Activated CD4-positive, alpha-beta memory T cell treated with anti-CD3 and anti-CD28 coated beads, Interleukin-2, amount 10 ng/mL, durations not matched to agents 7 days and 5 days (primary cell): ENCODE results near the gene PDGFRB. TPM values are rescaled to one million over a fixed set of nuclear protein-coding genes. Genes with fewer than 3 reads are reported as not detected.

Source experiments
- CTCF ChIA-PET: fragments of 350-600 bp; sonication (Branson Sonifier 250); formaldehyde crosslinking; loops from one replicate; lab custom pipeline; 2021; ENCODE audit warnings: antibody characterized with exemption, inconsistent platforms; lab: Charles Lee
- POLR2A ChIA-PET: fragments of 350-600 bp; sonication (Branson Sonifier 250); formaldehyde crosslinking; loops from one replicate; lab custom pipeline; 2021; ENCODE audit warnings: antibody characterized with exemption; lab: Charles Lee
- DNase-seq: peaks from one replicate; pipeline ENCODE4 v3.0.0-alpha.2; 2020
- H3K27ac Mint-ChIP-seq: one replicate; pipeline ENCODE4 v1.8.0; 2021; ENCODE audit warnings: mild to moderate bottlenecking, mixed read lengths
- H3K27me3 Mint-ChIP-seq: one replicate; pipeline ENCODE4 v1.8.0; 2021; ENCODE audit warnings: mixed read lengths
- H3K36me3 Mint-ChIP-seq: one replicate; pipeline ENCODE4 v1.8.0; 2021; ENCODE audit warnings: low read depth, mixed read lengths
- H3K4me1 Mint-ChIP-seq: one replicate; pipeline ENCODE4 v1.8.0; 2021; ENCODE audit warnings: mixed read lengths
- H3K4me3 Mint-ChIP-seq: one replicate; pipeline ENCODE4 v1.8.0; 2021; ENCODE audit warnings: mild to moderate bottlenecking, mixed read lengths
- H3K9me3 Mint-ChIP-seq: one replicate; pipeline ENCODE4 v1.8.0; 2021; ENCODE audit warnings: mixed read lengths
- total RNA-seq, 2 experiments: library from RNA; stranded (reverse); gene quantifications; one replicate each; pipeline ENCODE4 v1.2.3, GENCODE V29; 2021

PDGFRB gene
- total RNA-seq, 2 experiments from 2014 or later = 7.2 to 9.0 TPM

- no peak for DNase-seq
- Mint-ChIP-seq H3K27me3 (peaks cover 2% of the 10 kb centered on the region), H3K27ac (no peak overlapping the region), H3K9me3 (no peaks in the 10 kb centered on the region), H3K36me3 (no peaks in the 10 kb centered on the region), H3K4me3 (no peak overlapping the region), H3K4me1 (peaks cover 42% of the 10 kb centered on the region)
- ChIA-PET POLR2A (interaction anchor here (1.4 to 1.5 kb wide), 2 partner anchors 9 to 213 kb away, joined by 3 to 5 read pairs; partner anchors contain the start of gene TCOF1), CTCF (interaction anchor here (1.2 kb wide), 1 partner anchor 32 kb away, joined by 3 read pairs; no protein-coding TSS in a partner anchor)
Measured at GRCh38 chr5:150144879-150145278, 10.8 kb downstream of the PDGFRB start.

GRCh38 chr5:150144246-150144801, 11.3 kb downstream of the PDGFRB start:
- H3K27ac Mint-ChIP-seq = no peak overlapping the region
- H3K27me3 Mint-ChIP-seq = peaks cover 2% of the 10 kb centered on the region
- POLR2A ChIA-PET = interaction anchor here (1.5 kb wide), 1 partner anchor 8 kb away, joined by 5 read pairs; no protein-coding TSS in a partner anchor

GRCh38 chr5:150143350-150144245, 12.0 kb downstream of the PDGFRB start:
- CTCF ChIA-PET = no interaction called here
- H3K4me1 Mint-ChIP-seq = peaks cover 29% of the 10 kb centered on the region

More at GRCh38 chr5:150144246-150144801, 11.3 kb downstream of the PDGFRB start:
- Mint-ChIP-seq H3K9me3 (no peaks in the 10 kb centered on the region), H3K36me3 (no peaks in the 10 kb centered on the region), H3K4me1 (peaks cover 37% of the 10 kb centered on the region), H3K4me3 (no peak overlapping the region)
- no peak for DNase-seq
- CTCF ChIA-PET = no interaction called here

GRCh38 chr5:150142959-150143349, 12.7 kb downstream of the PDGFRB start:
- DNase-seq = no peak
- no peak overlapping the region for H3K4me3 Mint-ChIP-seq
- H3K36me3 Mint-ChIP-seq = no peaks in the 10 kb centered on the region
- CTCF ChIA-PET = no interaction called here
- peaks cover 2% of the 10 kb centered on the region for H3K27me3 Mint-ChIP-seq
- POLR2A ChIA-PET = no interaction called here
- no peak overlapping the region for H3K27ac Mint-ChIP-seq
- H3K9me3 Mint-ChIP-seq = no peaks in the 10 kb centered on the region
- H3K4me1 Mint-ChIP-seq = peaks cover 24% of the 10 kb centered on the region

More at GRCh38 chr5:150143350-150144245, 12.0 kb downstream of the PDGFRB start:
- POLR2A ChIA-PET = no interaction called here
- H3K27ac Mint-ChIP-seq = no peak overlapping the region
- H3K4me3 Mint-ChIP-seq = no peak overlapping the region
- peaks cover 2% of the 10 kb centered on the region for H3K27me3 Mint-ChIP-seq
- no peaks in the 10 kb centered on the region for H3K9me3 Mint-ChIP-seq
- DNase-seq = no peak
- no peaks in the 10 kb centered on the region for H3K36me3 Mint-ChIP-seq

- Mint-ChIP-seq H3K27ac (no peak overlapping the region), H3K27me3 (peaks cover 2% of the 10 kb centered on the region), H3K4me1 (peaks cover 20% of the 10 kb centered on the region), H3K36me3 (no peaks in the 10 kb centered on the region), H3K4me3 (no peak overlapping the region), H3K9me3 (no peaks in the 10 kb centered on the region)
- ChIA-PET POLR2A (no interaction called here), CTCF (no interaction called here)
- DNase-seq = no peak
Measured at GRCh38 chr5:150142185-150142958, 13.3 kb downstream of the PDGFRB start.

GRCh38 chr5:150141544-150142184, 14.0 kb downstream of the PDGFRB start:
- POLR2A ChIA-PET = no interaction called here
- DNase-seq = no peak
- H3K4me1 Mint-ChIP-seq = peaks cover 20% of the 10 kb centered on the region
- H3K9me3 Mint-ChIP-seq = no peaks in the 10 kb centered on the region
- H3K36me3 Mint-ChIP-seq = no peaks in the 10 kb centered on the region
- no peak overlapping the region for H3K27ac Mint-ChIP-seq
- CTCF ChIA-PET = no interaction called here
- H3K27me3 Mint-ChIP-seq = peaks cover 2% of the 10 kb centered on the region
- H3K4me3 Mint-ChIP-seq = no peak overlapping the region

- peaks cover under 1% of the 10 kb centered on the region for H3K27me3 Mint-ChIP-seq
- H3K27ac Mint-ChIP-seq = no peak overlapping the region
- H3K9me3 Mint-ChIP-seq = no peaks in the 10 kb centered on the region
- ChIA-PET POLR2A (no interaction called here), CTCF (no interaction called here)
- no peak for DNase-seq
- H3K36me3 Mint-ChIP-seq = no peaks in the 10 kb centered on the region
- no peak overlapping the region for H3K4me3 Mint-ChIP-seq
- H3K4me1 Mint-ChIP-seq = peaks cover 18% of the 10 kb centered on the region
Measured at GRCh38 chr5:150140830-150141229, 14.8 kb downstream of the PDGFRB start.

GRCh38 chr5:150139334-150139733, 16.3 kb downstream of the PDGFRB start:
- no peak for DNase-seq
- POLR2A ChIA-PET = interaction anchor here (1.2 kb wide), 1 partner anchor 10 kb away, joined by 3 read pairs; no protein-coding TSS in a partner anchor

GRCh38 chr5:150138551-150139265, 16.9 kb downstream of the PDGFRB start:
- no peak overlapping the region for H3K27ac Mint-ChIP-seq
- ChIA-PET CTCF (interaction anchor here (1.0 kb wide), 1 partner anchor 12 kb away, joined by 3 read pairs; no protein-coding TSS in a partner anchor), POLR2A (interaction anchor here (1.2 kb wide), 1 partner anchor 11 kb away, joined by 3 read pairs; no protein-coding TSS in a partner anchor)
- H3K4me1 Mint-ChIP-seq = peaks cover 9% of the 10 kb centered on the region
- no peaks in the 10 kb centered on the region for H3K9me3 Mint-ChIP-seq
- H3K27me3 Mint-ChIP-seq = peaks cover 3% of the 10 kb centered on the region
- no peaks in the 10 kb centered on the region for H3K36me3 Mint-ChIP-seq
- no peak overlapping the region for H3K4me3 Mint-ChIP-seq
- DNase-seq = no peak

More at GRCh38 chr5:150139334-150139733, 16.3 kb downstream of the PDGFRB start:
- H3K36me3 Mint-ChIP-seq = no peaks in the 10 kb centered on the region
- CTCF ChIA-PET = no interaction called here
- H3K27ac Mint-ChIP-seq = no peak overlapping the region
- H3K4me3 Mint-ChIP-seq = no peak overlapping the region
- no peaks in the 10 kb centered on the region for H3K9me3 Mint-ChIP-seq
- H3K27me3 Mint-ChIP-seq = peaks cover 3% of the 10 kb centered on the region
- peaks cover 13% of the 10 kb centered on the region for H3K4me1 Mint-ChIP-seq

- no peak overlapping the region for H3K27ac Mint-ChIP-seq
- ChIA-PET CTCF (interaction anchor here (1.0 kb wide), 1 partner anchor 11 kb away, joined by 3 read pairs; no protein-coding TSS in a partner anchor), POLR2A (no interaction called here)
Measured at GRCh38 chr5:150137997-150138396, 17.6 kb downstream of the PDGFRB start.

GRCh38 chr5:150137168-150137957, 18.3 kb downstream of the PDGFRB start:
- Mint-ChIP-seq H3K9me3 (no peaks in the 10 kb centered on the region), H3K4me3 (no peak overlapping the region), H3K27ac (no peak overlapping the region), H3K36me3 (no peaks in the 10 kb centered on the region), H3K4me1 (no peaks in the 10 kb centered on the region), H3K27me3 (peaks cover 3% of the 10 kb centered on the region)
- POLR2A ChIA-PET = no interaction called here
- CTCF ChIA-PET = interaction anchor here (0.9 to 1.0 kb wide), 3 partner anchors 9 to 212 kb away, joined by 3 read pairs; no protein-coding TSS in a partner anchor
- DNase-seq = no peak

More at GRCh38 chr5:150137997-150138396, 17.6 kb downstream of the PDGFRB start:
- H3K4me3 Mint-ChIP-seq = no peak overlapping the region
- no peaks in the 10 kb centered on the region for H3K36me3 Mint-ChIP-seq
- no peak for DNase-seq
- peaks cover 3% of the 10 kb centered on the region for H3K27me3 Mint-ChIP-seq
- H3K4me1 Mint-ChIP-seq = peaks cover 3% of the 10 kb centered on the region
- H3K9me3 Mint-ChIP-seq = no peaks in the 10 kb centered on the region
